Lower leg skin (tissue), 4 donors: ENCODE data around the gene ARHGAP19. TPM values are rescaled to one million over a fixed set of nuclear protein-coding genes. Genes with fewer than 3 reads are reported as not detected.

ENCODE experiments used
- DNase-seq, 2 donors: peaks; one replicate each; pipeline ENCODE4 v3.0.0-alpha.2; 2019; ENCODE audit warnings: low spot score in 2 of 2
- H3K4me3 ChIP-seq: fragments of 200-600 bp; sonication (generic); 2 replicates; pipeline ENCODE4 v1.5.1; 2017; ENCODE audit warnings: mild to moderate bottlenecking, low read depth; ENCODE audit not compliant: poor library complexity, severe bottlenecking
- POLR2A ChIP-seq, 2 donors: fragments of 450-650 bp; IDR thresholded peaks; one replicate each; pipeline ENCODE4 v1.6.1; 2016 to 2017; ENCODE audit warnings: antibody characterized with exemption in 2 of 2, mild to moderate bottlenecking in 1 of 2, moderate library complexity in 1 of 2
- WGBS, 2 donors: methylation state at CpG; one replicate each; pipeline ENCODE4 v1.1.5; 2018; 5-methylcytosine and 5-hydroxymethylcytosine counted together
- intact Hi-C: fragments of 100-400 bp; cut with DNase I; formaldehyde crosslinking; loops from one replicate; pipeline ENCODE4 v1.15.0; 2023; ENCODE audit warnings: low total_unique reads
- total RNA-seq, 4 donors: library from RNA; depleted of rRNA; stranded (reverse); fragments of >200 nt; gene quantifications; one replicate each; pipeline ENCODE4 v1.1.0, GENCODE V29; 2016
- TF ChIP-seq, protein P1 (sequence below), 3 donors: fragments of 450-650 bp; IDR thresholded peaks; one replicate each; pipeline ENCODE4 v1.5.1; 2016; ENCODE audit warnings: antibody characterized with exemption in 3 of 3, mild to moderate bottlenecking in 3 of 3, moderate library complexity in 2 of 3

Gene ARHGAP19
- total RNA-seq, 4 donors from 2014 or later = 7.7 to 8.5 (median 8.2) TPM

DNA sequence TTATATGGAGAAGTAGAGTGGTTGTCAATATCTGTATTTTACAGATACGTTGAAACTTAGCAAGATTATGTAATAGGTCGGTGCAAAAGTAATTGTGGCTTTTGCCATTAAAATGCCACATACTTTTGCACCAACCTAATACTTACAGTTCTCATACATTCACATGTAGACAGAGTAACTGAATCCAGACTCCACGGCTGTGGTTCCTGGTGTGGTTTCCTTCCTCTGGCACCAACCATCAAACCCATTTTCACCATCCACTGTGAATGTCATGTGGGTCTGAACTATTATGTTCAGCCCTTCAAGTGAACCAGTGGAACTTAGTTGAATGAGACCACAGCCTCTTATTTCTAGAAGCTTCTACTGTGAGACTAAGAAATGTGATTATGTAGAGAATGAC is 75.1 kb downstream of the ARHGAP19 start:
- no peak overlapping the region for H3K4me3 ChIP-seq
- no peak for DNase-seq
- no peak for TF ChIP-seq POLR2A (IDR thresholded peaks at IDR 0.05)
- TF ChIP-seq, protein P1, sequence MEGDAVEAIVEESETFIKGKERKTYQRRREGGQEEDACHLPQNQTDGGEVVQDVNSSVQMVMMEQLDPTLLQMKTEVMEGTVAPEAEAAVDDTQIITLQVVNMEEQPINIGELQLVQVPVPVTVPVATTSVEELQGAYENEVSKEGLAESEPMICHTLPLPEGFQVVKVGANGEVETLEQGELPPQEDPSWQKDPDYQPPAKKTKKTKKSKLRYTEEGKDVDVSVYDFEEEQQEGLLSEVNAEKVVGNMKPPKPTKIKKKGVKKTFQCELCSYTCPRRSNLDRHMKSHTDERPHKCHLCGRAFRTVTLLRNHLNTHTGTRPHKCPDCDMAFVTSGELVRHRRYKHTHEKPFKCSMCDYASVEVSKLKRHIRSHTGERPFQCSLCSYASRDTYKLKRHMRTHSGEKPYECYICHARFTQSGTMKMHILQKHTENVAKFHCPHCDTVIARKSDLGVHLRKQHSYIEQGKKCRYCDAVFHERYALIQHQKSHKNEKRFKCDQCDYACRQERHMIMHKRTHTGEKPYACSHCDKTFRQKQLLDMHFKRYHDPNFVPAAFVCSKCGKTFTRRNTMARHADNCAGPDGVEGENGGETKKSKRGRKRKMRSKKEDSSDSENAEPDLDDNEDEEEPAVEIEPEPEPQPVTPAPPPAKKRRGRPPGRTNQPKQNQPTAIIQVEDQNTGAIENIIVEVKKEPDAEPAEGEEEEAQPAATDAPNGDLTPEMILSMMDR (IDR thresholded peaks at IDR 0.05) = no peak
- intact Hi-C loops = no loop called here
- 66 to 67% methylated on average over 3 of the region's 3 CpGs for WGBS, 2 donors

DNA sequence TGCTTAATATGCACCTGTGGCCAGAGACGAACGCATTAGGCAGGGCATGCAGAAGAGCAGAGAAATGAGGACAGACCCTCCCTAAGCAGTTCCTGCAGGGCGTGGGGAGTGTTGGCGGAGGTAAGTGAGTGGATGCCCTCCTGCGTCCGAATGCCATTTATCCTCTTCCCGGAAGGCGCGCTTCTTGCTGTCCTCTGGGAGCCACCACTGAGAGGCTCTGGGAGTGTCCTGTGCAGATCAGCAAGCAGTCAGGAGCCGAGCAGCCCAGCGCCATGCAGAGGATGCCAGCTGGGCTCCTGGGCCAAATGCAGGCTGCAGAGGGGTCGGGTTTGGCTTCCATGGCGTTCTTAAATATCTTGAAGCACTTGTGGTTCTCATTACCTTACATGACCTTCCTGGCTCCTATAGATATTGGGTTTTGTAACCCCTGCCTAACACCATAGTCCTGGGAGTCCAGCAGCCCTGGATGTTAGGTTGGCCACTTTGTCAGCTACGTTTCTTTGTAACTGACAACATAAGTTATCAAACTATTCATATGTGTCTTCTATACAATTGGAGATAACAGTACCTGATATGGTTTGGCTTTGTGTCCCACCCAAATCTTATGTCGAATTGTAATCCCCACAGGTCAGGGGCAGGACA is 76.7 kb downstream of the ARHGAP19 start:
- H3K4me3 ChIP-seq = no peak overlapping the region
- 83 to 85% methylated on average over 15 of the region's 15 CpGs for WGBS, 2 donors
- intact Hi-C loops = no loop called here
- no peak for DNase-seq
- TF ChIP-seq POLR2A (IDR thresholded peaks at IDR 0.05) = no peak
- TF ChIP-seq, protein P1 (IDR thresholded peaks at IDR 0.05) = no peak

DNA sequence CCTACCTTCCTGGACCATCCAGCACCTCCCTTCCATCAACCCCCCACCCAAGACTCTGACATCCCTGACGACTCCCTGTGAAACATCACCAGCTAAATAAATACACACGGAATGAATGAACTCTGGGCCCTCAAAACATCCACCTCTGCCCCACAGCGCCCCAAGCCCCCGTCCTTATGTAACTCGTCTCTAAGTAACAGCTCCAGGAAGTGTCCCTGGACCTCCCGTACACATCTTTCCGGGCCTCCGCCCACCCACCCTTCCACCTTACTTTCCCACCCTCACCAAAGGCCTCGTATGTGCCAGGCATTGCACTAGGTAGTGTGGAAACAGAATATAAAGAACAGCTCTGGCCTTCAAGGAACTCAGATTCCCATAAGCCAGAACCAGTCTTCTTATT is 79.0 kb downstream of the ARHGAP19 start:
- no peak for DNase-seq
- no peak overlapping the region for H3K4me3 ChIP-seq
- WGBS, 2 donors = 71 to 73% methylated on average over 9 of the region's 9 CpGs
- TF ChIP-seq POLR2A (IDR thresholded peaks at IDR 0.05) = no peak
- TF ChIP-seq, protein P1 (IDR thresholded peaks at IDR 0.05) = no peak
- intact Hi-C loops = no loop called here

GRCh38 chr10:97211229-97211628 is 81.2 kb downstream of the ARHGAP19 start:
- H3K4me3 ChIP-seq = no peak overlapping the region
- 81 to 84% methylated on average over 9 of the region's 9 CpGs for WGBS, 2 donors
- DNase-seq = peak in 1 of 2 donors; percentile 73
- intact Hi-C loops = no loop called here
- no peak for TF ChIP-seq POLR2A (IDR thresholded peaks at IDR 0.05)
- TF ChIP-seq, protein P1 (IDR thresholded peaks at IDR 0.05) = no peak

DNA sequence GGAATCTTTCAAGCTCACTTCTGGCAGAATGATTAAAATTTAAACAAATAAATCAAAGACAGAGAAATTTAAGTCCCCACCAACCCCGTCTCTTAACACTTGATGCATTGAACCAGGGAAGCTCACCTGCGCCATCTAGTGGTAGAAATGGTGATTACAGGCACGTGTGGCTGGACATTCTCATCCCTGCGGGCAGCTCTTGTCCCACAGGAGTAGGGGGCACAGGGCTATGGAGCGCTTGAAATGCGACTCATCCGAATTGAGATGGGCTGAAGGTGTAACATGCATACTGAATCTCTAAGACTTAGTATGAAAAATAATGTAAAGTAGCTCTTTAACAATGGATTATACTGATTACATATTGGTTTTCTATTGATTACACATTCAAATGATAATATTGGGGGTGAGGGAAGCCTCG is 81.9 kb downstream of the ARHGAP19 start:
- WGBS, 2 donors = 5 to 7% methylated on average over 8 of the region's 8 CpGs
- intact Hi-C loops = no loop called here
- TF ChIP-seq, protein P1 (IDR thresholded peaks at IDR 0.05) = peak in 1 of 3 donors; percentile 46
- no peak for TF ChIP-seq POLR2A (IDR thresholded peaks at IDR 0.05)
- no peak overlapping the region for H3K4me3 ChIP-seq
- DNase-seq = peak; percentile 49 to 93
